Islet precursor cell (in vitro differentiated cells): ENCODE measurements around the gene STAT5A.

ENCODE experiments used
- DNase-seq: peaks from one replicate; pipeline ENCODE4 v3.0.0-alpha.2; 2018

STAT5A gene

GRCh38 chr17:42270170-42270535 is 18.1 kb upstream of the STAT5A start:
- no peak for DNase-seq

- no peak for DNase-seq
Observed at GRCh38 chr17:42270596-42270995, 17.7 kb upstream of the STAT5A start.

GRCh38 chr17:42271006-42271778 is 17.1 kb upstream of the STAT5A start:
- DNase-seq: no peak

GRCh38 chr17:42271779-42272035 is 16.6 kb upstream of the STAT5A start:
- no peak for DNase-seq

- no peak for DNase-seq
Observed at GRCh38 chr17:42272162-42272907, 16.0 kb upstream of the STAT5A start.

- DNase-seq: no peak
Observed at GRCh38 chr17:42273474-42274252, 14.6 kb upstream of the STAT5A start.

GRCh38 chr17:42274253-42274542 is 14.1 kb upstream of the STAT5A start:
- DNase-seq: no peak

GRCh38 chr17:42274812-42275526 is 13.3 kb upstream of the STAT5A start:
- DNase-seq: no peak

- DNase-seq: peak; percentile 65
Observed at GRCh38 chr17:42275527-42276358, 12.6 kb upstream of the STAT5A start.

GRCh38 chr17:42276359-42276608 is 12.0 kb upstream of the STAT5A start, which contains the start of gene STAT5B:
STAT5B (minus strand) TSS chr17:42276391; CDS start chr17:42232127, 44,264 bp downstream.
- DNase-seq: peak; percentile 81

- DNase-seq: peak; percentile 86
Observed at GRCh38 chr17:42276609-42277341, 11.5 kb upstream of the STAT5A start.

GRCh38 chr17:42277342-42277712 is 11.0 kb upstream of the STAT5A start:
- DNase-seq: no peak

GRCh38 chr17:42279776-42280630 is 8.3 kb upstream of the STAT5A start:
- no peak for DNase-seq

- no peak for DNase-seq
Observed at GRCh38 chr17:42281571-42282096, 6.7 kb upstream of the STAT5A start.

- no peak for DNase-seq
Observed at GRCh38 chr17:42282478-42283080, 5.7 kb upstream of the STAT5A start.

GRCh38 chr17:42283241-42284023 is 4.9 kb upstream of the STAT5A start:
- no peak for DNase-seq

GRCh38 chr17:42284024-42284369 is 4.3 kb upstream of the STAT5A start:
- no peak for DNase-seq

- no peak for DNase-seq
Observed at GRCh38 chr17:42284566-42284965, 3.7 kb upstream of the STAT5A start.

- DNase-seq: no peak
Observed at GRCh38 chr17:42285346-42286050, 2.8 kb upstream of the STAT5A start.
